Right renal cortex interstitium (tissue), 3 donors: ENCODE results near the gene MXD4. TPM values are rescaled to one million over a fixed set of nuclear protein-coding genes. Genes with fewer than 3 reads are reported as not detected.
"Not testable (repeated sequence)": the region's sequence is repeated elsewhere in the genome, so short reads cannot be mapped to it uniquely, and the experiment has no call there.

ENCODE experiments used
- DNase-seq, 3 donors: peaks; one replicate each; pipeline ENCODE4 v3.0.0-alpha.2; 2013; ENCODE audit warnings: low read depth in 3 of 3, low spot score in 2 of 3
- polyA plus RNA-seq, 3 donors: library from polyadenylated mRNA; unstranded; fragments of 120-200 nt; gene quantifications; one replicate each; pipeline ENCODE4 v1.2.1, GENCODE V29; 2013; ENCODE audit not compliant: insufficient read length in 3 of 3

The MXD4 gene
- polyA plus RNA-seq, 3 donors: 46.4 to 46.8 (median 46.7) TPM

GRCh38 chr4:2276581-2277325 is 14.8 kb upstream of the MXD4 start:
- DNase-seq: no peak

- DNase-seq: no peak
These were observed 13.8 kb upstream of the MXD4 start for GRCh38 chr4:2275546-2276251.

GRCh38 chr4:2275044-2275397 is 13.1 kb upstream of the MXD4 start:
- not testable (repeated sequence) for DNase-seq

GRCh38 chr4:2274320-2275043 is 12.6 kb upstream of the MXD4 start:
- DNase-seq: no peak

- DNase-seq: no peak
These were observed 11.9 kb upstream of the MXD4 start for GRCh38 chr4:2273657-2274319.

- DNase-seq: no peak
These were observed 11.3 kb upstream of the MXD4 start for GRCh38 chr4:2273221-2273620.

GRCh38 chr4:2272828-2273120 is 10.9 kb upstream of the MXD4 start:
- DNase-seq: no peak

GRCh38 chr4:2272026-2272827 is 10.3 kb upstream of the MXD4 start:
- no peak for DNase-seq

GRCh38 chr4:2271279-2272025 is 9.5 kb upstream of the MXD4 start:
- DNase-seq: no peak

- DNase-seq: no peak
These were observed 8.6 kb upstream of the MXD4 start for GRCh38 chr4:2270341-2271165.

GRCh38 chr4:2269618-2270163 is 7.8 kb upstream of the MXD4 start:
- no peak for DNase-seq

GRCh38 chr4:2269206-2269531 is 7.3 kb upstream of the MXD4 start:
- DNase-seq: no peak

GRCh38 chr4:2268357-2269205 is 6.7 kb upstream of the MXD4 start:
- DNase-seq: no peak

- no peak for DNase-seq
These were observed 5.9 kb upstream of the MXD4 start for GRCh38 chr4:2267841-2268240.

- DNase-seq: no peak
These were observed 5.5 kb upstream of the MXD4 start for GRCh38 chr4:2267320-2267811.

- DNase-seq: no peak
These were observed 4.9 kb upstream of the MXD4 start for GRCh38 chr4:2266821-2267220.

GRCh38 chr4:2266181-2266580 is 4.3 kb upstream of the MXD4 start:
- no peak for DNase-seq
